Ascending aorta (tissue), 2 donors: Measurements from ENCODE around the gene COX17. TPM values are rescaled to one million over a fixed set of nuclear protein-coding genes. Genes with fewer than 3 reads are reported as not detected.

Experiments used
- DNase-seq, 2 donors: peaks; one replicate each; pipeline ENCODE4 v3.0.0-alpha.2; 2019; ENCODE audit warnings: low spot score in 2 of 2
- H3K27ac ChIP-seq, 2 donors: fragments of 200-600 bp; sonication (generic); one replicate each; pipeline ENCODE4 v1.5.1; 2016 to 2017; ENCODE audit warnings: mild to moderate bottlenecking in 1 of 2
- H3K27me3 ChIP-seq: fragments of 200-600 bp; sonication (generic); one replicate; pipeline ENCODE4 v1.5.1; 2017
- H3K36me3 ChIP-seq, 2 donors: fragments of 200-600 bp; sonication (generic); one replicate each; pipeline ENCODE4 v1.5.1; 2016
- H3K4me1 ChIP-seq, 2 donors: fragments of 200-600 bp; sonication (generic); one replicate each; pipeline ENCODE4 v1.5.1; 2016 to 2017; ENCODE audit warnings: mild to moderate bottlenecking in 1 of 2
- H3K4me3 ChIP-seq, 2 donors: fragments of 200-600 bp; sonication (generic); one replicate each; pipeline ENCODE4 v1.5.1; 2016 to 2017; ENCODE audit warnings: mild to moderate bottlenecking in 1 of 2
- H3K9me3 ChIP-seq, 2 donors: fragments of 200-600 bp; sonication (generic); one replicate each; pipeline ENCODE4 v1.5.1; 2016
- intact Hi-C: fragments of 100-400 bp; cut with DNase I; formaldehyde crosslinking; loops from one replicate; pipeline ENCODE4 v1.15.1; 2023
- total RNA-seq: library from RNA; depleted of rRNA; stranded (reverse); fragments of >200 nt; gene quantifications from one replicate; pipeline ENCODE4 v1.1.0, GENCODE V29; 2016
- TF ChIP-seq, protein P1 (sequence below), 3 experiments: fragments of 200-600 bp in 2 of 3; fragments of 450-650 bp in 1 of 3; sonication (generic) in 2 of 3; IDR thresholded peaks; one replicate each; pipeline ENCODE4 v1.5.1; 2016 to 2019; ENCODE audit warnings: antibody characterized with exemption in 3 of 3, mild to moderate bottlenecking in 1 of 3, moderate library complexity in 1 of 3

Gene COX17
- total RNA-seq, 1 donor from 2014 or later = 12.5 TPM

- Histone ChIP-seq H3K27ac (peak overlapping the region; percentile 2 to 11), H3K9me3 (peaks cover 0 to 3% of the 10 kb centered on the region in 2 donors), H3K4me1 (peaks cover 3 to 24% of the 10 kb centered on the region in 2 donors), H3K27me3 (no peaks in the 10 kb centered on the region), H3K36me3 (peaks cover 0 to 3% of the 10 kb centered on the region in 2 donors), H3K4me3 (no peak overlapping the region)
- no peak for DNase-seq
- intact Hi-C loops = no loop called here
- TF ChIP-seq, protein P1, sequence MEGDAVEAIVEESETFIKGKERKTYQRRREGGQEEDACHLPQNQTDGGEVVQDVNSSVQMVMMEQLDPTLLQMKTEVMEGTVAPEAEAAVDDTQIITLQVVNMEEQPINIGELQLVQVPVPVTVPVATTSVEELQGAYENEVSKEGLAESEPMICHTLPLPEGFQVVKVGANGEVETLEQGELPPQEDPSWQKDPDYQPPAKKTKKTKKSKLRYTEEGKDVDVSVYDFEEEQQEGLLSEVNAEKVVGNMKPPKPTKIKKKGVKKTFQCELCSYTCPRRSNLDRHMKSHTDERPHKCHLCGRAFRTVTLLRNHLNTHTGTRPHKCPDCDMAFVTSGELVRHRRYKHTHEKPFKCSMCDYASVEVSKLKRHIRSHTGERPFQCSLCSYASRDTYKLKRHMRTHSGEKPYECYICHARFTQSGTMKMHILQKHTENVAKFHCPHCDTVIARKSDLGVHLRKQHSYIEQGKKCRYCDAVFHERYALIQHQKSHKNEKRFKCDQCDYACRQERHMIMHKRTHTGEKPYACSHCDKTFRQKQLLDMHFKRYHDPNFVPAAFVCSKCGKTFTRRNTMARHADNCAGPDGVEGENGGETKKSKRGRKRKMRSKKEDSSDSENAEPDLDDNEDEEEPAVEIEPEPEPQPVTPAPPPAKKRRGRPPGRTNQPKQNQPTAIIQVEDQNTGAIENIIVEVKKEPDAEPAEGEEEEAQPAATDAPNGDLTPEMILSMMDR (IDR thresholded peaks at IDR 0.05) = no peak
These were observed 41.0 kb downstream of the COX17 start for GRCh38 chr3:119636249-119636648.

GRCh38 chr3:119635719-119636118 is 41.5 kb downstream of the COX17 start:
- no peak overlapping the region for H3K4me3 ChIP-seq
- H3K9me3 ChIP-seq = no peaks in the 10 kb centered on the region
- peak overlapping the region; percentile 2 to 11 for H3K27ac ChIP-seq
- TF ChIP-seq, protein P1 (IDR thresholded peaks at IDR 0.05) = no peak
- H3K27me3 ChIP-seq = no peaks in the 10 kb centered on the region
- peak in 1 of 2 donors; percentile 60 for DNase-seq
- H3K36me3 ChIP-seq = no peaks in the 10 kb centered on the region
- H3K4me1 ChIP-seq = peaks cover 3 to 30% of the 10 kb centered on the region in 2 donors
- intact Hi-C loops = no loop called here

DNA sequence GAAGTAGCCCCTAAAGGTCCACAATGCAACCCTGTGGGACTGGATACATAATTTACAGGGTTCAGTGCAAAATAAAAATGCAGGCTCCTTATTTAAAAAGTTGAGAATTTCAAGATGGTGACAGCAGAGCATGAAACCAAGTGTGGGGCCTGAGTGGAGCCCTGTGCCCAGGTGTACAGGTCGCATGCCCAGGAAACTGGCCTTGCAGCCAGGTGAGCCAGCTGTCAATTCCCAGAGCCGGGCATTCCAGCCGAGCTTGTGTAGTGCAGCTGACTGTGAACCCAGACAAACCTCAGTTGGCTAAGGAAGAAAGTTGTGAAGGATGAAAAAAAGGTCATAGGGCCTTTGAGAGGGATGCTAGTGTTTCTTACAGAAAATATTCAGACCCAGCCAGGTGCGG is 44.4 kb downstream of the COX17 start:
- H3K27ac ChIP-seq = peak overlapping the region in 1 of 2 donors; percentile 85
- H3K27me3 ChIP-seq = no peaks in the 10 kb centered on the region
- H3K4me3 ChIP-seq = no peak overlapping the region
- TF ChIP-seq, protein P1 (IDR thresholded peaks at IDR 0.05) = no peak
- no peaks in the 10 kb centered on the region for H3K9me3 ChIP-seq
- intact Hi-C loops = no loop called here
- peak in 1 of 2 donors; percentile 54 for DNase-seq
- peaks cover 7 to 50% of the 10 kb centered on the region in 2 donors for H3K4me1 ChIP-seq
- H3K36me3 ChIP-seq = no peaks in the 10 kb centered on the region

- Histone ChIP-seq H3K4me3 (no peak overlapping the region), H3K27me3 (no peaks in the 10 kb centered on the region), H3K36me3 (no peaks in the 10 kb centered on the region), H3K9me3 (no peaks in the 10 kb centered on the region), H3K4me1 (peaks cover 4 to 52% of the 10 kb centered on the region in 2 donors), H3K27ac (peak overlapping the region; percentile 74 to 85)
- DNase-seq = peak in 1 of 2 donors; percentile 37
- TF ChIP-seq, protein P1 (IDR thresholded peaks at IDR 0.05) = no peak
- intact Hi-C loops = no loop called here
These were observed 45.0 kb downstream of the COX17 start for GRCh38 chr3:119632216-119632615.

- intact Hi-C loops = no loop called here
- H3K4me3 ChIP-seq = no peak overlapping the region
- no peaks in the 10 kb centered on the region for H3K36me3 ChIP-seq
- H3K27me3 ChIP-seq = no peaks in the 10 kb centered on the region
- H3K4me1 ChIP-seq = peaks cover 4 to 54% of the 10 kb centered on the region in 2 donors
- DNase-seq = peak in 1 of 2 donors; percentile 60
- H3K27ac ChIP-seq = peak overlapping the region; percentile 74 to 85
- H3K9me3 ChIP-seq = no peaks in the 10 kb centered on the region
- TF ChIP-seq, protein P1 (IDR thresholded peaks at IDR 0.05) = no peak
These were observed 45.7 kb downstream of the COX17 start for GRCh38 chr3:119631516-119631915.

DNA sequence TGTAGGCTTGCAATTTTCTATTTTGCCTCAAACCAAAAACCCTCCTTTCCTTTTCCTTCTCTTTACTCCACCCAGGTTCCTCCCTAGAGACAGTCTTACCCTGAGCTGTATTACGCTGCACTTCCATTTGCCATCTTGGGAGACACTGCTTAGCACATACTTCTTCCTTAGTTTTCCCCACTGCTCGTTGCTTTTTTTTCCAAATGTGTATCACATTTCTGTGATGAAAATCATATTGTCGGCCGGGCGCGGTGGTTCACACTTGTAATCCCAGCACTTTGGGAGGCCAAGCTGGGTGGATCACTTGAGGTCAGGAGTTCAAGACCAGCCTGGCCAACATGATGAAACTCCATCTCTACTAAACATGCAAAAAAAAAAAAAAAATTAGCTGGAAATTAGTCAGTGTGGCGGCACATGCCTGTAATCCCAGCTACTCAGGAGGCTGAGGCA is 46.3 kb downstream of the COX17 start:
- no peaks in the 10 kb centered on the region for H3K9me3 ChIP-seq
- H3K27ac ChIP-seq = peak overlapping the region; percentile 74 to 85
- TF ChIP-seq, protein P1 (IDR thresholded peaks at IDR 0.05) = no peak
- no peaks in the 10 kb centered on the region for H3K27me3 ChIP-seq
- peak in 1 of 2 donors; percentile 64 for DNase-seq
- H3K4me3 ChIP-seq = no peak overlapping the region
- intact Hi-C loops = no loop called here
- H3K4me1 ChIP-seq = peaks cover 4 to 54% of the 10 kb centered on the region in 2 donors
- H3K36me3 ChIP-seq = no peaks in the 10 kb centered on the region
